Kidney (tissue), 14 donors: ENCODE results near the gene LRRC31. TPM values are rescaled to one million over a fixed set of nuclear protein-coding genes. Genes with fewer than 3 reads are reported as not detected.

Experiments
- DNase-seq, 5 donors: peaks; one replicate each; pipeline ENCODE4 v3.0.0-alpha.2; 2013 to 2020
- FAIRE-seq: peaks from 2 replicates; lab custom pipeline; 2012; peaks lifted over from hg19 to GRCh38; lab: Jason Lieb, UNC
- H3K27ac ChIP-seq, 2 donors: one replicate each; pipeline ENCODE4 v1.7.0; 2013; ENCODE audit warnings: low read depth in 2 of 2, low read length in 2 of 2, inconsistent platforms in 1 of 2
- H3K27me3 ChIP-seq: one replicate; pipeline ENCODE4 v1.7.1; 2013; ENCODE audit warnings: low read length, inconsistent platforms; ENCODE audit not compliant: control insufficient read depth, insufficient read depth
- H3K36me3 ChIP-seq, 3 donors: one replicate each; pipeline versions ENCODE4 v1.7.0 to v1.7.1; 2013; ENCODE audit warnings: low read length in 3 of 3, control low read depth in 1 of 3, inconsistent platforms in 1 of 3; ENCODE audit not compliant: insufficient read depth in 3 of 3, control insufficient read depth in 2 of 3
- H3K4me1 ChIP-seq, 3 donors: one replicate each; pipeline versions ENCODE4 v1.7.0 to v1.7.1; 2013; ENCODE audit warnings: low read length in 3 of 3, inconsistent platforms in 1 of 3, low read depth in 1 of 3; ENCODE audit not compliant: control insufficient read depth in 2 of 3, insufficient read depth in 2 of 3
- H3K4me3 ChIP-seq, 3 donors: one replicate each; pipeline versions ENCODE4 v1.7.0 to v1.8.1; 2013; ENCODE audit warnings: low read length in 3 of 3, control low read depth in 1 of 3, inconsistent platforms in 1 of 3
- H3K9ac ChIP-seq, 3 donors: one replicate each; pipeline versions ENCODE4 v1.7.0 to v1.7.1; 2013; ENCODE audit warnings: low read length in 3 of 3, control low read depth in 1 of 3, inconsistent platforms in 1 of 3
- H3K9me3 ChIP-seq, 3 donors: one replicate each; pipeline versions ENCODE4 v1.7.0 to v1.7.1; 2013; ENCODE audit warnings: low read length in 3 of 3, control low read depth in 1 of 3, inconsistent platforms in 1 of 3; ENCODE audit not compliant: control insufficient read depth in 2 of 3, insufficient read depth in 1 of 3
- intact Hi-C: fragments of 100-400 bp; cut with DNase I; formaldehyde crosslinking; loops from one replicate; pipeline ENCODE4 v1.11.1; 2022
- polyA plus RNA-seq: library from polyadenylated mRNA; stranded (reverse); fragments of 350-450 nt; fragmentation: Illumina TruSeq; extraction: RNeasy Lipid Tissue Mini Kit (QIAGEN cat#74804); gene quantifications from one replicate; pipeline ENCODE4 v1.2.3, GENCODE V29; 2014; ENCODE audit warnings: low read depth, low replicate concordance; ENCODE audit not compliant: insufficient read depth
- total RNA-seq: library from RNA; stranded (reverse); fragmentation: NEBNext Ultra II Directional; extraction: Animal tissue kit (Norgen Biotek cat#: 25700); gene quantifications from one replicate; pipeline ENCODE4 v1.2.1, GENCODE V29; 2021
- TF ChIP-seq, protein P1 (sequence below): IDR thresholded peaks from 3 replicates; pipeline ENCODE4 v1.5.1; 2012; ENCODE audit warnings: mild to moderate bottlenecking, moderate library complexity, borderline replicate concordance; ENCODE audit not compliant: insufficient read depth; ENCODE audit errors: extremely low read depth
- donor health status: control.
- donor health status: control.
- donor health status: control.
- donor health status: control.
- donor health status: control.
- donor health status: DM: yes; HTN: yes; CAD: no.
- donor health status: Normal renal cell carcinoma (clear cell type).

LRRC31 gene
- total and polyA plus RNA-seq, 2 donors from 2014 or later: 0.76 TPM; not detected in 1

DNA sequence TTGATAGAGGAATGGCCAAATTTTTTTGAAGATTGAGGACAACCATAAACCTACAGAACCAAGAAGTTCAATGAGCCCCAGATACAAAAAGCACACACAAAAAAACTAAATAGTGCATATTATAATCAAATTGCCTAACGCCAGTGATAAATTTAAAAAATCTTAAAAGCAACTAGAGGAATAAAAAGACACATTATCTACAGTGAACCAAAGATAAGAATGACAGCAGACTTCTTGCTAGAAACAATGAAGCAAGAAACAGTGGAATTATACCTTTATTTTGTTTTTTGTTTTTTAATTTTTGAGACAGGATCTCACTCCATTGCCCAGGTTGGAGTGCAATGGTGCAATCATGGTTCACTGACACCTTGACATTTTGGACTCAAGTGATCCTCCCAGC is 31.7 kb upstream of the LRRC31 start:
- H3K9me3 ChIP-seq: peaks cover 0 to 5% (median 4%) of the 10 kb centered on the region in 3 donors

DNA sequence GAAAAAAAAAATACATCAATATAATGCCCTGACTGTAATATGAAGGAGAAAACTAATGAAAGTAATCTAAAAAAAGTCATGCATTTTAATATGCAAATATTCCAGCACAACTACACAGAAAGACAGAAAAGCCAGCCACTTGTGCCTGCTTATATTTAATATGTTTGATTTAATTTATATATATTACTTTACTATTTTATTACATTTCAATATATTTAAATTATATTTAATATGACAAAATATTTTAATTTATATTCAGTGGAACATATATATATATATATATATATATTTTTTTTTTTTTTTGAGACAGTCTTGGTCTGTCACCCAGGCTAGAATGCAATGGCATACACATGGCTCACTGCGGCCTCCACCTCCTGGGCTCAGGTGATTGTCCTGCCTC is 27.5 kb upstream of the LRRC31 start:
- no peak overlapping the region for H3K27ac ChIP-seq
- FAIRE-seq: no peak
- TF ChIP-seq, protein P1, sequence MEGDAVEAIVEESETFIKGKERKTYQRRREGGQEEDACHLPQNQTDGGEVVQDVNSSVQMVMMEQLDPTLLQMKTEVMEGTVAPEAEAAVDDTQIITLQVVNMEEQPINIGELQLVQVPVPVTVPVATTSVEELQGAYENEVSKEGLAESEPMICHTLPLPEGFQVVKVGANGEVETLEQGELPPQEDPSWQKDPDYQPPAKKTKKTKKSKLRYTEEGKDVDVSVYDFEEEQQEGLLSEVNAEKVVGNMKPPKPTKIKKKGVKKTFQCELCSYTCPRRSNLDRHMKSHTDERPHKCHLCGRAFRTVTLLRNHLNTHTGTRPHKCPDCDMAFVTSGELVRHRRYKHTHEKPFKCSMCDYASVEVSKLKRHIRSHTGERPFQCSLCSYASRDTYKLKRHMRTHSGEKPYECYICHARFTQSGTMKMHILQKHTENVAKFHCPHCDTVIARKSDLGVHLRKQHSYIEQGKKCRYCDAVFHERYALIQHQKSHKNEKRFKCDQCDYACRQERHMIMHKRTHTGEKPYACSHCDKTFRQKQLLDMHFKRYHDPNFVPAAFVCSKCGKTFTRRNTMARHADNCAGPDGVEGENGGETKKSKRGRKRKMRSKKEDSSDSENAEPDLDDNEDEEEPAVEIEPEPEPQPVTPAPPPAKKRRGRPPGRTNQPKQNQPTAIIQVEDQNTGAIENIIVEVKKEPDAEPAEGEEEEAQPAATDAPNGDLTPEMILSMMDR: no peak

More for the DNA sequence above, 31.7 kb upstream of the LRRC31 start:
- Histone ChIP-seq H3K36me3 (no peaks in the 10 kb centered on the region), H3K27ac (no peak overlapping the region), H3K27me3 (no peaks in the 10 kb centered on the region), H3K9ac (no peak overlapping the region), H3K4me3 (no peak overlapping the region), H3K4me1 (no peaks in the 10 kb centered on the region)
- FAIRE-seq (no peak), DNase-seq (no peak)
- TF ChIP-seq, protein P1: no peak
- intact Hi-C loops: no loop called here

DNA sequence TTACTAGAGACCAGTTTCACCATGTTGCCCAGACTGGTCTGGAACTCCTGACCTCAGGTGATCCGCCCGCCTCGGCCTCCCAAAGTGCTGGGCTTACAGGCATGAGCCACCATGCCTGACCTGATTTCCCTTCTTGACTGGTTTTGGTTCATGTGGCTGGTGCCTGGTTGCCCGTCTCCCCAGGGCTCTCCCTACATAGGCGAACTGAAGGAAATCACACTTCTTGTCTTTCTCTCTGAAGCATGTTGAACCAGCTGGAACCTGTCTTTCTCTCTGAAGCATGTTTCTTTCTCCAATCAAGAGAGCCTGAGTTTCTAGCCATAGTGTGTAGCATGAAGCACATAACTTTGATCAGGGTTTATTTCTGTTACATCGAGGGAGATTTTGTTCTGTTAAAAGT is 25.3 kb upstream of the LRRC31 start:
- Histone ChIP-seq H3K36me3 (no peaks in the 10 kb centered on the region), H3K9ac (no peak overlapping the region), H3K27ac (no peak overlapping the region), H3K4me3 (no peak overlapping the region), H3K4me1 (no peaks in the 10 kb centered on the region), H3K9me3 (no peaks in the 10 kb centered on the region), H3K27me3 (no peaks in the 10 kb centered on the region)
- TF ChIP-seq, protein P1: no peak
- peak in 1 of 5 donors; percentile 27 for DNase-seq
- intact Hi-C loops: no loop called here
- no peak for FAIRE-seq

More for the DNA sequence above, 27.5 kb upstream of the LRRC31 start:
- no peaks in the 10 kb centered on the region for H3K27me3 ChIP-seq
- no peak for DNase-seq
- H3K4me1 ChIP-seq: no peaks in the 10 kb centered on the region
- no peak overlapping the region for H3K4me3 ChIP-seq
- H3K9ac ChIP-seq: no peak overlapping the region
- H3K36me3 ChIP-seq: no peaks in the 10 kb centered on the region
- H3K9me3 ChIP-seq: peaks cover 0 to 4% (median 3%) of the 10 kb centered on the region in 3 donors
- intact Hi-C loops: no loop called here

DNA sequence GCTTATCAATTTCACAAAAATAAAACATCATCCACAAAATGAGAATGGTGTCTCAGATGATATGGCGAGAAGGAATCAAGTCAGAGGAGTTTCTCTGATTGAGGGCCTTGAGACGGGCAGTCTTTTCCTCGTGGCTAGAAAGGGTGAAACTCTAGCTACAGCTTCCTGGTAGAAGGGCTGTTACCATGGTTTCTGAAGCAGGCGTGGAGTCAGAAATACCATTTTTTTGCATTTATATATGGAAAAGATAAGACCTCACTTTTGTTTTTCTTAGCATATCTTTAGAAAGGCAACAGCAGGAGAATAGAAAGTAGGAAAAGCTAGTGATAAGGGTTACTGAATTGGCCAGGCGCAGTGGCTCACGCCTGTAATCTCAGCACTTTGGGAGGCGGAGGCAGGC is 24.4 kb upstream of the LRRC31 start:
- intact Hi-C loops: no loop called here
- DNase-seq (peak in 1 of 5 donors; percentile 6), FAIRE-seq (no peak)
- H3K9me3 ChIP-seq: no peaks in the 10 kb centered on the region
- no peak overlapping the region for H3K4me3 ChIP-seq
- H3K36me3 ChIP-seq: no peaks in the 10 kb centered on the region
- no peaks in the 10 kb centered on the region for H3K27me3 ChIP-seq
- no peak overlapping the region for H3K27ac ChIP-seq
- no peaks in the 10 kb centered on the region for H3K4me1 ChIP-seq
- TF ChIP-seq, protein P1: no peak
- no peak overlapping the region for H3K9ac ChIP-seq
